HUES64 (cell line): ENCODE data around the gene ATP5PO.

Experiments used
- H3K27ac ChIP-seq: 2 replicates; pipeline ENCODE4 v1.7.0; 2013; ENCODE audit warnings: low read depth, low read length, inconsistent platforms
- H3K27me3 ChIP-seq: 2 replicates; pipeline ENCODE4 v1.6.1; 2013; ENCODE audit warnings: mild to moderate bottlenecking, low read length; ENCODE audit not compliant: insufficient read depth
- H3K36me3 ChIP-seq: 2 replicates; pipeline ENCODE4 v1.6.1; 2013; ENCODE audit warnings: mild to moderate bottlenecking, low read length; ENCODE audit not compliant: insufficient read depth
- H3K4me1 ChIP-seq: 2 replicates; pipeline ENCODE4 v1.6.1; 2013; ENCODE audit warnings: mild to moderate bottlenecking, low read length, moderate library complexity; ENCODE audit not compliant: insufficient read depth
- H3K4me3 ChIP-seq: 2 replicates; pipeline ENCODE4 v1.5.1; 2013; ENCODE audit warnings: mild to moderate bottlenecking, low read length, moderate library complexity
- H3K9ac ChIP-seq: 2 replicates; pipeline ENCODE4 v1.6.1; 2013; ENCODE audit warnings: mild to moderate bottlenecking, low read depth, low read length
- H3K9me3 ChIP-seq: 2 replicates; pipeline ENCODE4 v1.6.1; 2013; ENCODE audit warnings: low read depth, low read length; ENCODE audit not compliant: insufficient read depth
- WGBS: fragments of 150-250, 120-280 bp; methylation state at CpG from one replicate; pipeline ENCODE4 v1.1.7; 2013; ENCODE audit warnings: missing lambda C conversion rate; 5-methylcytosine and 5-hydroxymethylcytosine counted together

The ATP5PO gene

DNA sequence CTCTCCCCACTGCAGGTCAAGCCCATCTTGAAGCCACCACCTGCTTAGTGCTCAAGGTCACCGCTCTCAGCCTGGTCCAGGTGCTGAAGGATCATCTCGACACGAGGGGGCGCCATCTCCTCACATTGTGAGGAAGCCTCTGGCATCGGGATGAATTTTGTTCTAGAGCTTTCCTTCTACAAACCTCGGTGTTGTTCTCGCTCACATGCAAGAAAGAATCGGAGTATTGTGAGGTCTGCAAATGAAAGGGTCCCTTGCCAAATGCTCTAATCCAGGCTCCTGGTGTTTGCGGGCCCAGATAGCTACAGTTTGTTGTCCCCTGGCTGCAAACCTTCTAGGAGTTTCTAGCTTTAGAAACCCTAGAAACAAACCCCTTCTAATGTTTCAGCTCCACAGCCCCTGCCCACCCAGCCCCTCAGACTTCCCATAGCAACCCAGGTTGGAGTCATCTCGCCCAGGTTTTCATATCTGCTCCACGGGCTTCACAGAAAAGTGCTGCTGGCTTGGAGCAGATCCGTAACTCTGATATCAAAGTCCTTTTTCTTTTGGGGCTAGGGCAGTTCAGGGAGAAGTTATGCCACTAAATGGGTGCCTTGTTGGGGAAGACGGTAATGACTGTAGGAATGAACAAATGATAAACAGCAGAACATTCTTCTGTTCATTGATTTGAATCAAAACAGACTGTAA is 8.6 kb upstream of the ATP5PO start:
- Histone ChIP-seq H3K4me3 (no peak overlapping the region), H3K4me1 (no peaks in the 10 kb centered on the region), H3K27ac (no peak overlapping the region), H3K9me3 (no peaks in the 10 kb centered on the region), H3K36me3 (no peaks in the 10 kb centered on the region), H3K27me3 (no peaks in the 10 kb centered on the region), H3K9ac (no peak overlapping the region)
- WGBS = 41% methylated on average over 13 of the region's 13 CpGs

- Histone ChIP-seq H3K27me3 (no peaks in the 10 kb centered on the region), H3K36me3 (peaks cover 18% of the 10 kb centered on the region), H3K9me3 (no peaks in the 10 kb centered on the region), H3K27ac (no peak overlapping the region), H3K9ac (no peak overlapping the region), H3K4me1 (peaks cover 13% of the 10 kb centered on the region; the same call in 1 of the 2 replicates), H3K4me3 (no peak overlapping the region)
- 100% methylated on average over 2 of the region's 4 CpGs for WGBS
These were observed 1.8 kb upstream of the ATP5PO start for GRCh38 chr21:33917421-33917820.

DNA sequence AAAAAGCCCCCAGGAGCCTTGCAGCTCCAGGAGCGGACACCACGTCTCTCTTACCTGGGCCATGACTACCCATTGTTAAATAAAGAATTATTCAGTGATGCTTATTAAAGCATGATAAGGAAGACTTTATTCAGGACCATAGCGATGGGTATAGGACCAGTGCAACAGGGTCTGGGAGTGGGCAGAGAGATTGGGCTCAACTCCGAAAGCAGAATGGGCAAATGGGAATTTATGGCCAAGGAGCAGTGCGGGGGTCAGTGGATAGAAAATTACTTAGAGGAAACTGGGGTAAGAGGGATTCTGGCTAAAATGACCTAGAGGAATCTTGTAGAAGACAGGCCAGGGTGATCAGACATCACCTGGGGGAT is 580 bp upstream of the ATP5PO start:
- no peaks in the 10 kb centered on the region for H3K27me3 ChIP-seq
- H3K9me3 ChIP-seq = no peaks in the 10 kb centered on the region
- WGBS = 55% methylated on average over 5 of the region's 5 CpGs
- no peak overlapping the region for H3K27ac ChIP-seq
- peak overlapping the region; percentile 99 for H3K4me3 ChIP-seq
- H3K9ac ChIP-seq = peak overlapping the region; percentile 34; the same call in 1 of the 2 replicates
- H3K4me1 ChIP-seq = peaks cover 13% of the 10 kb centered on the region; the same call in 1 of the 2 replicates
- peaks cover 31% of the 10 kb centered on the region for H3K36me3 ChIP-seq

DNA sequence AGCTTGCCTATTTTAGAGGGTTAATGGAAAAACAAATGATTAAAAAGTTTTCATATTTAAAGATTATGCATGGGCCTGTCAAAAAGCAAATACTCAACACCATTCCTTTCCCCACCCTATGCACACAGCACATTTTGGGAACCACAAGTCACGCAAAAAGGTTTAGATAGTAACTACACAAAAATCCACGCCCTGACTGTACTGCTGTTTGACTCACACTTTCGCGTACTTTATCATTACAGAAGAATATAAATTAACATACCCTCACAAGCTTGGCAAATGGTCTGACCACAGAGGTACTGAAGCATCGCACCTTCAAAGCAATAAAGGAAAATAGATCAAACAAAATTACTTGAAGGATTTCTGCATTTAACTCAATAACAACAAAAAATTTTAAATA is 1.4 kb downstream of the ATP5PO start:
- Histone ChIP-seq H3K27ac (no peak overlapping the region), H3K4me1 (peaks cover 13% of the 10 kb centered on the region; the same call in 1 of the 2 replicates), H3K4me3 (peak overlapping the region; percentile 99), H3K27me3 (no peaks in the 10 kb centered on the region), H3K9ac (no peak overlapping the region), H3K9me3 (no peaks in the 10 kb centered on the region), H3K36me3 (peaks cover 50% of the 10 kb centered on the region)
- 95% methylated on average over 5 of the region's 5 CpGs for whole genome bisulfite sequencing

DNA sequence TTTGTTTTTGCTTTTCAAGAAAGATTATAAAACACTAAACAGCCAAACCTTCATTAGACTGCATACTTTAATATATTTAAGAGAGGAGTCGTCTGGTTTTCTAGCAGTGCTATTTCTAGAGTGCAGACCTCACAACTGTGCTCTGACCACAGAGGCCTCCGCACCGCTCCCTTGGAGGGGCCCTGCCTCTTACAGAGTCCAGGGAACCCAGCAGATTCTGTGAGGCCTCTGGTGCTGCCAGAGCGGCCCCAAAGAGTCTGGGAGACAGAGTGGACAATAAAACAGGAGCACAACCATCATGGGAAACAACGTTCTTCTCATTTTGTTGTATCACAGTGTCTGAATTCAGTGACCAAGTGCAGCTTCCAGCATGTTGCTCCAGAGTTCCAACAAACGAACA is 5.8 kb downstream of the ATP5PO start:
- peaks cover 7% of the 10 kb centered on the region; the same call in 1 of the 2 replicates for H3K4me1 ChIP-seq
- H3K36me3 ChIP-seq = peaks cover 93% of the 10 kb centered on the region
- no peak overlapping the region for H3K27ac ChIP-seq
- H3K4me3 ChIP-seq = no peak overlapping the region
- no peaks in the 10 kb centered on the region for H3K9me3 ChIP-seq
- WGBS = 95% methylated on average over 6 of the region's 6 CpGs
- no peaks in the 10 kb centered on the region for H3K27me3 ChIP-seq
- no peak overlapping the region for H3K9ac ChIP-seq

DNA sequence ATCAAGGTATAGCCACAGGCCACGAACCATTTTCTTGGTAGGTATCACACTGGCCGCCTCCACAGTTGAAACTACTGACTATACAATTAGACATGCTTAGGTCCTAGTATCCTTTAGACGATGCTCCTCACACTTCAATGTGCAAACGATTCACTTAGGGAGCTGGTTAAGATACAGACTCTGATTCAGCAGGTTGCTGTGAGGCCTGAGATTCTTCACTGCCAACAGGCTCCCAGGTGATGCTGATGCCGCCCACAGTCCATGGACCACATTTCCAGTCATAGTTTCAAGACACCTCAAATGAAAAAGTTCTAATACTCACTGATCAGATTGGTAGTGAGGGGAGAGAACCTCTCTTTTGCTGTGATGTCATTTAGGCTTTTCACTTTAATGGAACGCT is 6.8 kb downstream of the ATP5PO start:
- H3K9me3 ChIP-seq = no peaks in the 10 kb centered on the region
- WGBS = 78% methylated on average over 6 of the region's 6 CpGs
- no peaks in the 10 kb centered on the region for H3K4me1 ChIP-seq
- no peaks in the 10 kb centered on the region for H3K27me3 ChIP-seq
- H3K9ac ChIP-seq = no peak overlapping the region
- H3K4me3 ChIP-seq = no peak overlapping the region
- peaks cover 98% of the 10 kb centered on the region for H3K36me3 ChIP-seq
- H3K27ac ChIP-seq = no peak overlapping the region

- no peak overlapping the region for H3K9ac ChIP-seq
These were observed 11.6 kb downstream of the ATP5PO start for GRCh38 chr21:33904041-33904440.

DNA sequence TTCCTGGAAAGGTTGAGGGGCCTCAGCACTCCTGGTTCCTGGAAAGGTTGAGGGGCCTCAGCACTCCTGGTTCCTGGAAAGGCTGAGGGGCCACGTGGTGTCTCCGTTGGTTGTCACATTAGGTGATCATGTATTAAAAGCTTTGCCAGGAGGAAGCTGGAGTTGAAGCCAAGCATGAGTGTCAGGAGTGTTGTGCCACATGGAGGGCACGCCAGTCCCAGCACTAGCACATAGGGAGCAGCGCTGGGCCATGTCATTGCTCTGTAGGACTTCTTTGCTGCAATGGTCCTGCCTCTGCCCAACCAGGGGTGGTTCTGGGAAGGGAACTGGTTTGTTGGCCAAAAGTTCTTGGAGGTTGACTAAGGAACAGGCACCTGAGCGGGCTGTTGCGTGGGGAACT is 13.3 kb downstream of the ATP5PO start:
- no peak overlapping the region for H3K9ac ChIP-seq
- H3K4me1 ChIP-seq = no peaks in the 10 kb centered on the region
- H3K36me3 ChIP-seq = peaks cover 50% of the 10 kb centered on the region
- no peaks in the 10 kb centered on the region for H3K9me3 ChIP-seq
- H3K4me3 ChIP-seq = no peak overlapping the region
- H3K27ac ChIP-seq = no peak overlapping the region
- 95% methylated on average over 6 of the region's 6 CpGs for WGBS
- no peaks in the 10 kb centered on the region for H3K27me3 ChIP-seq

More at GRCh38 chr21:33904041-33904440, 11.6 kb downstream of the ATP5PO start:
- 93% methylated on average over 5 of the region's 5 CpGs for WGBS
- peaks cover 67% of the 10 kb centered on the region for H3K36me3 ChIP-seq
- H3K4me1 ChIP-seq = no peaks in the 10 kb centered on the region
- no peak overlapping the region for H3K27ac ChIP-seq
- H3K9me3 ChIP-seq = no peaks in the 10 kb centered on the region
- H3K4me3 ChIP-seq = no peak overlapping the region
- H3K27me3 ChIP-seq = no peaks in the 10 kb centered on the region

DNA sequence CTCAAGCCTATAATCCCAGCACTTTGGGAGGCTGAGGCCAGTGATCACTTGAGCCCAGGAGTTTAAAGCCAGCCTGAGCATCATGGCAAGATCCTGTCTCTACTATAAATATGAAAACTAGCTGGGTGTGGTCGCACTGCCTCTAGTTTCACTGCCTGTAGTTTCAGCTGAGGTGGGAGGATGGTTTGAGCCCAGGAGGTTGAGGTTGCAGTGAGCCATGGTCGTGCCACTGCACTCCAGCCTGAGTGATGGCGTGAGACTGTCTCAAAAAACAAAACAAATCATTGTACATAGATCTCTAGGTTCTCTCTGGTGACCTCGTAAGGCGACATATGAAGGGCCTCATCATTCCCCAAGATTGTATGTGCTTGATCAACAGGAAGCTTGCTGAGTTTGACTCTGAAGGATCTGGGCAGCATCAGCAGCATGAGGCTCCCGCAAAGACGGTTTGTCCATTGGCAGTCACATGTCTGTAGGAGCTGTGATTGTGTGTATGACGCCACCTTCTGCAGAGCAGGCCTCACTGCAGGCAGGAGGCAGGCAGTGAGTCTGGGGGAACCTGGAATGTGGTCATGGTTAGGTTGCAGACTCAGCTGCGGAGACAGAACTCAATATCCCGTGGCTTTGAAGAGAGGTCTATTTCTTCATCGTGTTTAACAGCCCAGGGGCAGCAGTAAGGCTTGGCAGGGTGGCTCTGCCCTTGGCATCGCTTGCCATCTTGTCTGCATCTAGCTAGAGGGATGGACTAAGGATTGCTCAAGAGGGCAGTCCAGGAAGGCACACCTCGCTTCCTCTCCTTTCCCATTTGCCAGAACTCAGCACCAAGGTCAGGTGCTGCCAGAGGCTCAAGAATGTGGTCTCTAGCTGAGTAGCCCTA is 14.0 kb downstream of the ATP5PO start:
- Histone ChIP-seq H3K4me3 (no peak overlapping the region), H3K27ac (no peak overlapping the region), H3K9ac (no peak overlapping the region), H3K36me3 (peaks cover 43% of the 10 kb centered on the region), H3K27me3 (no peaks in the 10 kb centered on the region), H3K4me1 (no peaks in the 10 kb centered on the region), H3K9me3 (no peaks in the 10 kb centered on the region)
- WGBS = 79% methylated on average over 13 of the region's 13 CpGs

GRCh38 chr21:33899199-33899598 is 16.4 kb downstream of the ATP5PO start:
- no peaks in the 10 kb centered on the region for H3K27me3 ChIP-seq
- no peak overlapping the region for H3K9ac ChIP-seq
- H3K4me1 ChIP-seq = peaks cover 11% of the 10 kb centered on the region
- no peaks in the 10 kb centered on the region for H3K9me3 ChIP-seq
- H3K27ac ChIP-seq = no peak overlapping the region
- H3K36me3 ChIP-seq = peaks cover 20% of the 10 kb centered on the region
- H3K4me3 ChIP-seq = no peak overlapping the region
- WGBS = 87% methylated on average over 5 of the region's 5 CpGs

DNA sequence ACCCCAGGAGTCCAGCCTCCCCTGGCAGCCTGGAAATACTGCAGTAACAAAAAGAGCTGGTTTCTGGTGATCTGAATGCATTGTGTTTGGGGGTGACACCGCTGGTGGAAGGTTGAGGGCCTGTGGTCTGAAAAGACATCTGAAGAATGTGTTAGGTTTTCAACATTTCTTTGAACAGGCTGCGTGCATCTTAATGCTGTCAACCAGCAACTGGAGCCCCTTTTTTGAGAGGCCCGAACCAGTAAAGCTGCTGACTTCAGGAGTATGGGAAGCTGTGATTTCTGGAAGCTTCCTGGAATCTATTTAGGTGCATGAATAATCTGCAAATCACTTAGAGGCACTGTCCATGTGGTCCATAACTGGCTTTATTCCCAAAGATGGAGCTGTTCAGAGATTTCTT is 17.0 kb downstream of the ATP5PO start:
- Histone ChIP-seq H3K9ac (no peak overlapping the region), H3K4me3 (no peak overlapping the region), H3K27ac (no peak overlapping the region), H3K9me3 (no peaks in the 10 kb centered on the region), H3K4me1 (peaks cover 11% of the 10 kb centered on the region), H3K27me3 (no peaks in the 10 kb centered on the region), H3K36me3 (peaks cover 14% of the 10 kb centered on the region)
- WGBS = 91% methylated on average over 3 of the region's 3 CpGs
